Spleen (tissue), 11 donors: ENCODE results near the gene TMEM125. TPM values are rescaled to one million over a fixed set of nuclear protein-coding genes. Genes with fewer than 3 reads are reported as not detected.

Experiments
- DNase-seq: peaks from one replicate; pipeline ENCODE4 v3.0.0-alpha.2; 2020
- H3K27ac ChIP-seq, 8 donors: fragments of 200-600 bp; sonication (generic) in 7 of 8; 1 replicate in 4 of 8; 2 replicates in 4 of 8; pipeline versions ENCODE4 v1.5.0 to v1.8.0; 2016 to 2021; ENCODE audit warnings: inconsistent platforms in 4 of 8, mild to moderate bottlenecking in 4 of 8, moderate library complexity in 1 of 8
- H3K27me3 ChIP-seq, 7 donors: fragments of 200-600 bp; sonication (generic) in 6 of 7; replicated peaks in 1 of 7; 1 replicate in 4 of 7; 2 replicates in 3 of 7; pipeline versions ENCODE4 v1.5.0 to v1.8.0; 2016 to 2021; ENCODE audit warnings: inconsistent platforms in 3 of 7, mild to moderate bottlenecking in 1 of 7
- H3K36me3 ChIP-seq, 6 donors: fragments of 200-600 bp; sonication (generic) in 5 of 6; 1 replicate in 4 of 6; 2 replicates in 2 of 6; pipeline versions ENCODE4 v1.5.0 to v1.8.0; 2016 to 2021; ENCODE audit warnings: inconsistent platforms in 2 of 6
- H3K4me1 ChIP-seq, 6 donors: fragments of 200-600 bp; sonication (generic) in 5 of 6; 1 replicate in 3 of 6; 2 replicates in 3 of 6; pipeline versions ENCODE4 v1.5.0 to v1.8.0; 2016 to 2021; ENCODE audit warnings: inconsistent platforms in 3 of 6
- H3K4me3 ChIP-seq, 8 donors: fragments of 200-600 bp; sonication (generic) in 7 of 8; 1 replicate in 4 of 8; 2 replicates in 4 of 8; pipeline versions ENCODE4 v1.5.0 to v1.8.0; 2016 to 2021; ENCODE audit warnings: inconsistent platforms in 4 of 8, mild to moderate bottlenecking in 4 of 8, moderate library complexity in 2 of 8
- H3K9me3 ChIP-seq, 8 donors: fragments of 200-600 bp; sonication (generic) in 7 of 8; 1 replicate in 4 of 8; 2 replicates in 4 of 8; pipeline versions ENCODE4 v1.5.0 to v1.8.0; 2016 to 2021; ENCODE audit warnings: inconsistent platforms in 4 of 8
- POLR2A ChIP-seq, 3 donors: fragments of 450-650 bp; IDR thresholded peaks; one replicate each; pipeline ENCODE4 v1.5.1; 2017; ENCODE audit warnings: antibody characterized with exemption in 3 of 3, mild to moderate bottlenecking in 1 of 3
- POLR2AphosphoS5 ChIP-seq, 3 donors: sonication (generic); formaldehyde crosslinking; IDR thresholded peaks; one replicate each; pipeline ENCODE4 v1.5.1; 2017; ENCODE audit warnings: antibody characterized with exemption in 3 of 3
- WGBS, 5 donors: extraction: QIAGEN DNeasy Blood & Tissue Kit in 3 of 5; methylation state at CpG; one replicate each; pipeline versions ENCODE4 v1.1.5 to v1.1.7; 2013 to 2018; 5-methylcytosine and 5-hydroxymethylcytosine counted together
- intact Hi-C: fragments of 100-400 bp; cut with DNase I; formaldehyde crosslinking; loops from one replicate; pipeline ENCODE4 v1.15.0; 2023; ENCODE audit warnings: low total_unique reads
- polyA plus RNA-seq, 3 donors: library from polyadenylated mRNA; stranded (reverse); fragments of 200-250 nt; gene quantifications; one replicate each; pipeline ENCODE4 v1.2.1, GENCODE V29; 2013
- total RNA-seq, 7 donors: library from RNA; depleted of rRNA in 3 of 7; stranded (reverse); fragments of >200 nt in 3 of 7; fragmentation: NEBNext Ultra II Directional in 4 of 7; extraction: Animal tissue kit (Norgen Biotek cat#: 25700) in 4 of 7; gene quantifications; one replicate each; pipeline versions ENCODE4 v1.1.0 to v1.2.1, GENCODE V29; 2016 to 2021
- TF ChIP-seq, protein P1 (sequence below), 11 experiments: fragments of 200-600 bp in 7 of 11; fragments of 450-650 bp in 4 of 11; sonication (generic) in 4 of 11; IDR thresholded peaks in 8 of 11; conservative IDR thresholded peaks in 3 of 11; 1 replicate in 7 of 11; 2 replicates in 4 of 11; pipeline versions ENCODE4 v1.4.0 to v1.8.0; 2016 to 2021; ENCODE audit warnings: antibody characterized with exemption in 11 of 11, inconsistent platforms in 4 of 11, mild to moderate bottlenecking in 1 of 11
- donor health status: healthy with polysubstance abuse.
- donor health status: DM: no; HTN: no; CAD: no; lungs with moderate emphysema.
- donor health status: DM: no; HTN: no; CAD: no.
- donor health status: Bipolar disorder and iron deficiency.
- donor health status: healthy.
- donor health status: DM: no; HTN: no; CAD: no.
- donor health status: DM: yes; HTN: yes; CAD: no.

TMEM125 gene
- total and polyA plus RNA-seq, 10 donors = 0.05 to 0.06 TPM; not detected in 8

DNA sequence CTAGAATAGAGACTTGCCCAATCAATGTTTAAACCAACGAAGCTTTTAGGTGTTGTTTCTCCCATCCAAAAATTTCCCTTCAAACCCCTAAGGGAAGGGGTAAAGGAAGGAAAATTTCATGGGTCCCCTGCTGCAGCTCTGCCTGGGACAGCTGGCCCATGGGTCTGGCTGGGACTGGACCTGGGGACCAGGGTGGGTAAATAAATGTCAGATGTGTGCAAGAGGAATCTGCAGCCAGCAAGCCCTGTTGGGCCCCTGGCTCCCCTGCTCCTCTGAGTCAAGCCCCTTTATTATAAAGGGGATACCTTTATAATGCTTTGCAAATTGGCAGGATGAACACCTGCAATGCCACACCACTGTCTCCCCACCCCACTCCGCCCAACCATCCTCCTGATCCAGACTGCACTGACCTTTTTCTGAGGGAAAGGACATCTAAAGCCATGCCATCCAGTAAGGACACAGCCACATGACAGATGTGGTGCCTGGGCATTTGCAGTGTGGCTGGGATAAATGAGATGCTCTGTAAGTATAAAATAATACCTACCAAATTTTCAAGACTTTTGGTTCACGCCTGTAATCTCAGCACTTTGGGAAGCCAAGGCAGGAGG is 1.9 kb upstream of the TMEM125 start:
- Histone ChIP-seq H3K4me1 (peaks cover 0 to 12% (median 5%) of the 10 kb centered on the region in 6 donors), H3K27ac (no peak overlapping the region), H3K36me3 (no peaks in the 10 kb centered on the region), H3K9me3 (peaks cover 0 to 10% (median 7%) of the 10 kb centered on the region in 8 donors), H3K4me3 (no peak overlapping the region), H3K27me3 (peaks cover 0 to 24% (median 0%) of the 10 kb centered on the region in 7 donors)
- WGBS, 5 donors = 81 to 95% (median 89%) methylated on average over 3 of the region's 3 CpGs
- peak; percentile 28 for DNase-seq
- TF ChIP-seq, protein P1, sequence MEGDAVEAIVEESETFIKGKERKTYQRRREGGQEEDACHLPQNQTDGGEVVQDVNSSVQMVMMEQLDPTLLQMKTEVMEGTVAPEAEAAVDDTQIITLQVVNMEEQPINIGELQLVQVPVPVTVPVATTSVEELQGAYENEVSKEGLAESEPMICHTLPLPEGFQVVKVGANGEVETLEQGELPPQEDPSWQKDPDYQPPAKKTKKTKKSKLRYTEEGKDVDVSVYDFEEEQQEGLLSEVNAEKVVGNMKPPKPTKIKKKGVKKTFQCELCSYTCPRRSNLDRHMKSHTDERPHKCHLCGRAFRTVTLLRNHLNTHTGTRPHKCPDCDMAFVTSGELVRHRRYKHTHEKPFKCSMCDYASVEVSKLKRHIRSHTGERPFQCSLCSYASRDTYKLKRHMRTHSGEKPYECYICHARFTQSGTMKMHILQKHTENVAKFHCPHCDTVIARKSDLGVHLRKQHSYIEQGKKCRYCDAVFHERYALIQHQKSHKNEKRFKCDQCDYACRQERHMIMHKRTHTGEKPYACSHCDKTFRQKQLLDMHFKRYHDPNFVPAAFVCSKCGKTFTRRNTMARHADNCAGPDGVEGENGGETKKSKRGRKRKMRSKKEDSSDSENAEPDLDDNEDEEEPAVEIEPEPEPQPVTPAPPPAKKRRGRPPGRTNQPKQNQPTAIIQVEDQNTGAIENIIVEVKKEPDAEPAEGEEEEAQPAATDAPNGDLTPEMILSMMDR (IDR thresholded peaks at IDR 0.05 in 8 of 11, conservative IDR thresholded peaks at IDR 0.05 in 3 of 11) = no peak
- TF ChIP-seq POLR2AphosphoS5 (IDR thresholded peaks at IDR 0.05) (no peak), POLR2A (IDR thresholded peaks at IDR 0.05) (no peak)
- intact Hi-C loops = no loop called here

DNA sequence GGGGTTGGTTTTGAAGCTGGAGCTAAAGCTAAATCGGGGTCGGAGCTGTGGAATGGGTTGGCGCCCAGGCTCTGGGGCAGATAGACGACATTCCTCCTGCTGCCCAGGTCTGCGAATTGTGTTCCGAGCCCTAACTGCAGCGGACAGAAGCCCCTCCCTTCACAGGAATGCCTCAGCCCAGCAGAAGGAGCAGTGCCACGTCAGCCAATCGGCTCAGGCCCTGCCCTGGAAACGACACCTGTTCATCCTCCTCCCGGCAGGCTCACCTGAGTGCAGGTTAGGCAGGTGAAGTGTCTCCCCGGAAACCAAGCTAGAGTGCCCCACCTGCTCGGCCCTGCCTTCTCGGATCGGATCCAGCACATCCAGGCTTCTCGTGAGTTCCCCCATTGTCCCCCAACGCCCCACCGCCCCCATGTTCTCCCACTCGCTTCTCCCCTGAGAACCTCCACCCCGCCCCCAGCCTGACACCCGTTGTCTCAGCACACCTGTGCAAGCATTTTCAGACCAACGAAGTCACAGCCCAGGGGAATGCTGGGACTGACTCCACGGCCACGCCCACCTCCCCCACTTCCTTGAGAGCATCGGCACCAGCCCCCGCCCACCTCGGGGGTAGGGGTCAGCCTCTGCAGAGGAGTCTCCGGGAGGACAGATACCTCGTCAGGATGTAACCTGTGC is 775 bp downstream of the TMEM125 start:
- H3K4me3 ChIP-seq = peak overlapping the region in 3 of 8 donors; percentile 8 to 59 (median 17)
- peak; percentile 72 for DNase-seq
- TF ChIP-seq POLR2A (IDR thresholded peaks at IDR 0.05) = no peak
- TF ChIP-seq, protein P1 (IDR thresholded peaks at IDR 0.05 in 8 of 11, conservative IDR thresholded peaks at IDR 0.05 in 3 of 11) = no peak
- TF ChIP-seq POLR2AphosphoS5 (IDR thresholded peaks at IDR 0.05) = no peak
- intact Hi-C loops = no loop called here
- H3K9me3 ChIP-seq = no peaks in the 10 kb centered on the region
- H3K36me3 ChIP-seq = no peaks in the 10 kb centered on the region
- WGBS, 5 donors = 13 to 24% (median 18%) methylated on average over 24 to 29 of the region's 29 CpGs
- no peak overlapping the region for H3K27ac ChIP-seq
- peaks cover 3 to 24% (median 13%) of the 10 kb centered on the region in 6 donors for H3K4me1 ChIP-seq
- H3K27me3 ChIP-seq = peaks cover 0 to 24% (median 0%) of the 10 kb centered on the region in 7 donors

GRCh38 chr1:43271186-43272118 is 1.7 kb downstream of the TMEM125 start:
- peak; percentile 19 for DNase-seq
- WGBS, 5 donors = 74 to 84% (median 80%) methylated on average over 12 of the region's 12 CpGs
- no peaks in the 10 kb centered on the region for H3K9me3 ChIP-seq
- H3K4me1 ChIP-seq = peaks cover 3 to 24% (median 13%) of the 10 kb centered on the region in 6 donors
- H3K36me3 ChIP-seq = no peaks in the 10 kb centered on the region
- peak overlapping the region in 2 of 8 donors; percentile 8 to 59 for H3K4me3 ChIP-seq
- TF ChIP-seq POLR2A (IDR thresholded peaks at IDR 0.05) (no peak), POLR2AphosphoS5 (IDR thresholded peaks at IDR 0.05) (no peak)
- intact Hi-C loops = no loop called here
- H3K27ac ChIP-seq = no peak overlapping the region
- peaks cover 0 to 24% (median 0%) of the 10 kb centered on the region in 7 donors for H3K27me3 ChIP-seq

DNA sequence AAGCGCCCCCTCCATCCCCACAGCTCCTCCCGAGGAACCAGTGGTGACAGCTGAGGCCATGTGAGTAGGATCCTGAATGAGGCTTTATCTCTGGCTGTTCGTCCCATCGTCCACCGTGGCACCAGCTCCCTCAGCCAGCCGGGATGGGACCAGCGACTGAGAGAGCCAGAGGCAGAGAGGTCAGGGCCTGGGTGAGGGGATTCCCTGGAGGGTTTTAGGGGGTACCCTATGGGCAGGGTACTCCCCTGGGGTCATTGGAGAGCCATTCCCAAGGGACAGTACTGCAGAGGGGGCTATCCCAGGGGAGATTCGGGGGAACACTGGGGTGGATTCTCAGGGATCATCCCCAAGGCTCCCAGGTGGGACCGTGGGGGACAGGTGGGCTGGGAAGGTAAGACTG is 2.4 kb downstream of the TMEM125 start:
- TF ChIP-seq POLR2AphosphoS5 (IDR thresholded peaks at IDR 0.05) = no peak
- no peak for TF ChIP-seq POLR2A (IDR thresholded peaks at IDR 0.05)
- TF ChIP-seq, protein P1 (IDR thresholded peaks at IDR 0.05 in 8 of 11, conservative IDR thresholded peaks at IDR 0.05 in 3 of 11) = no peak
- intact Hi-C loops = no loop called here
- Histone ChIP-seq H3K9me3 (no peaks in the 10 kb centered on the region), H3K27ac (no peak overlapping the region), H3K4me3 (no peak overlapping the region), H3K36me3 (no peaks in the 10 kb centered on the region), H3K27me3 (peaks cover 0 to 24% (median 0%) of the 10 kb centered on the region in 7 donors), H3K4me1 (peaks cover 3 to 24% (median 13%) of the 10 kb centered on the region in 6 donors)
- peak; percentile 61 for DNase-seq
- WGBS, 5 donors = 76 to 90% (median 85%) methylated on average over 9 of the region's 9 CpGs
